Stomach (tissue), 4 donors: ENCODE results near the gene GPC4.

Experiments
- CTCF ChIP-seq, 7 experiments: fragments of 450-650 bp in 4 of 7; fragments of 200-600 bp in 3 of 7; sonication (generic) in 3 of 7; IDR thresholded peaks; one replicate each; pipeline ENCODE4 v1.5.1; 2016 to 2019; ENCODE audit warnings: antibody characterized with exemption in 7 of 7, control low read depth in 2 of 7, mild to moderate bottlenecking in 1 of 7
- POLR2A ChIP-seq, 4 donors: fragments of 450-650 bp; IDR thresholded peaks; one replicate each; pipeline ENCODE4 v1.6.1; 2016; ENCODE audit warnings: antibody characterized with exemption in 4 of 4, control low read depth in 2 of 4, mild to moderate bottlenecking in 1 of 4, moderate library complexity in 1 of 4
- POLR2AphosphoS5 ChIP-seq, 3 donors: sonication (generic); formaldehyde crosslinking; IDR thresholded peaks; one replicate each; pipeline ENCODE4 v1.6.1; 2016; ENCODE audit warnings: antibody characterized with exemption in 3 of 3

GRCh38 chrX:133370696-133371275, 44.5 kb downstream of the GPC4 start:
- TF ChIP-seq CTCF (IDR thresholded peaks at IDR 0.05) (no peak), POLR2A (IDR thresholded peaks at IDR 0.05) (no peak), POLR2AphosphoS5 (IDR thresholded peaks at IDR 0.05) (no peak)
